GM21825 (cell line): ENCODE measurements around the gene INHBB.

Experiments used
- ATAC-seq: cut with Tn5 transposase; IDR thresholded peaks from one replicate; pipeline ENCODE4 v1.9.1; 2021; ENCODE audit warnings: mild to moderate bottlenecking, moderate library complexity; ENCODE audit not compliant: unreplicated experiment

INHBB gene

GRCh38 chr2:120354467-120354866 is 8.5 kb downstream of the INHBB start:
- no peak for ATAC-seq

DNA sequence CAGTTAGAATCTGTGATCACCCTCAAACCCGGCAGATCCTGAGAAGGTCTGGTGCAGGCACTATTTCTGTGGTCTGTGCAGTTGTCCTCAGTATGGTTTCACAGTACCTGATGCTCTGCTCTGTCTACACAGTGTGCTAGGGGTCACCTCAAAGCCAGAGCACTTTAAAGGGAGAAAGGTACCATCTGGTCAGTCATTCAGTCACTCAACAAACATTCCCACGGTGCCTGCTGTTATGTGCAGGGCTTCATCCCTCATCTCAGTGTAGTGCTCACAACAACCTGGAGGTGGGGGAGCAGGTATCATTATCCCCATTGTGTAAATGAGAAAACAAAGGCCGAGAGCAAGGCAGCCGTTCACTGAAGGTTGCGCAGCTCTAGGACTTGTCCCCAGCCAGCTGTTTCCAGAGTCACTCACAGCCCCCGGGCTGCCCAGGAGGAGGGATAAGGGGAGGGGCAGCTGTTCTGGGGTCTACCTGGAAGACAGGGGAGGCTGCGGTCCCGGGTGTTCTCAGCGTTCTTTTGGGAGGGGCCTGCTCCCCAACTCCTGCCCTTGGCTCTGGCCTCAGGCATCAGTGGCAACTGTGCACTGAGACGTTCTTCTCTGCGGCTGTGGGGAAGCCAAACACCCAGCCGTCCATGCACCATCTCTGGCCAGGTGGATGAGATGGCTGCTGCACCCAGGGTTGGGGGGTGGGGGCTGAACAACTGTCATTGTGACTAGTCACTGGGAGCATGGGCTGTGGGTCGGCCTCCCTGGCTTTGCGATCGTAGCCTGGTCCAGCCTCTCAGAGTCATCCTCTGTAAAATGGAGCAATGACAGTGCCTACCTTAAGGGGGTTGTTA is 9.2 kb downstream of the INHBB start:
- ATAC-seq: no peak

DNA sequence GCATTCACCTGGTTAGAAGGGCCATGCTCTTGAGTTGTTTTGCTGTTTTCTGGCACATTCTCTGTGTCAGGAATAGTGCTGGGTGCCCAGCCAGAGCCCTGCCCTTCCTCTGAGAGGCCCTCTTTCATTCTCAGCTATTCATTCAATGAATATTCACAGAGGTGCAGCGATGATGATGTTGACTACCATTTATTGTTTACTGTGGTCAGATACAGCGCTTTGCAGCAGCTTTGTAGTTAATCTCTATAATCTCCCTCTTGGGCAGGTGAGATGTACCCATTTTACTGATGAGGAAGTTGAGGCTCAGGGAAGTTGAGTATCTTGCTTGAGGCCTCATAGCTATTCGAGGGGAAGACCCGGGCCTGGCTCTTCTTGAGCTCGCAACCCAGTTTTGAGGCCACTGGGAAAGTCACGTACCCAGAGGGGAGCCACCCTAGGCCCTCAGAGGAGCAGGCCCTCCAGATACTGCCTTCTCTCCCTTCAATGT is 9.9 kb downstream of the INHBB start:
- ATAC-seq: no peak

GRCh38 chr2:120357768-120358167 is 11.8 kb downstream of the INHBB start:
- no peak for ATAC-seq

GRCh38 chr2:120358734-120359465 is 13.0 kb downstream of the INHBB start:
- ATAC-seq: no peak

DNA sequence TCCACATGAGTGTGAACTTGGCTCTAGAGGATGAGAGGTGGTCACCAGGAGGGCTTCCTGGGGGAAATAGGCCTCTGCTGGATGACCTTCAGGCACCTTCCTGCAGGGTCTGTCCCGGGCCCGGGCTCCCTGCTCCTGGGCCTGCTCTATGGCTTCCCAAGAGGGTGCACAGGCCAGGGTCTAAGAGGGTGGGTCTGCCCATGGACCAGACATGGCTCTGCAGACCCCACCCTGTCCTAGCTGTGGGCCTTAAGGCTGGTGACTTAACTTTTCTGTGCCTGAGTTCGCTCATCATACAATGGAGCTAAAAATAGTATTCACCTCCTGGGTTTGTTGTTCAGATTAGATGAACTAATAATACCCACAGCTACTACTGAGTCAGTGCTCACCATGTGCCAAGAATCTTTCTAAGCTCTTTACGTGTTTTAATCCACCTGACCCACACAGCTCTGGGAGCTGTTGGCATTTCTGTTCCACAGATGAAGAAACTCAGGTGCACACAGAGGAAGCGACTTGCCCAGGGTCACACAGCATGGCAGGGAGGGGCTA is 14.4 kb downstream of the INHBB start:
- no peak for ATAC-seq

- ATAC-seq: no peak
Measured at GRCh38 chr2:120362926-120363325, 17.0 kb downstream of the INHBB start.

DNA sequence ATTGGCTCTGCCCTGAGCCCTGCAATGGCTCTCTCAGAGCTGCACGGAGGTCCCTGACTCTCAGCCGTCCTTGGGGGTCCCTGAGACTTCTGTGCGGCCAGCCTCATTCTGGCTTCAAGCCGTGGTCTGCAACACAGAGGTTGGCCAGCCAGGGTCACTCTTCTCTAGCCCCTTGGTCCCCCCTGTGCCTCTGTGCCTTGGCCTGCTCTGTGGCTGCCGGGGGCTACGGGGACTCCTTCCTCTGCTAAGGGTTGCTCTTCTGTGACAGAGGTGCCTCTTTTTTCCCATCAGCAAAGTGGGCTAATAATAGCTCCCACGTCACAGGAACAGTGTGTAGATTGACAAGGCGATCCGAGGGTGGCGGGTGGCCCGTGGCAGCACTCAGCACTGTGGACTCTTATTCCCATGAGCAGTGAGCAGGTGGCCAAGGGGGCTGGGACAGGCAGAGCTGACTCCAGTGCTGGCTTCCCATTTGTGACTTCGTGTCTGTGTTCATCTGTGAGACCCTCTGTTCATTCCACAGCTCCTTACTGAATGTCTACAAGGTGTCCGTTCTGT is 19.4 kb downstream of the INHBB start:
- ATAC-seq: no peak

- ATAC-seq: no peak
Measured at GRCh38 chr2:120366698-120367097, 20.8 kb downstream of the INHBB start.

- no peak for ATAC-seq
Measured at GRCh38 chr2:120367221-120367620, 21.3 kb downstream of the INHBB start.

- no peak for ATAC-seq
Measured at GRCh38 chr2:120367649-120368048, 21.7 kb downstream of the INHBB start.

DNA sequence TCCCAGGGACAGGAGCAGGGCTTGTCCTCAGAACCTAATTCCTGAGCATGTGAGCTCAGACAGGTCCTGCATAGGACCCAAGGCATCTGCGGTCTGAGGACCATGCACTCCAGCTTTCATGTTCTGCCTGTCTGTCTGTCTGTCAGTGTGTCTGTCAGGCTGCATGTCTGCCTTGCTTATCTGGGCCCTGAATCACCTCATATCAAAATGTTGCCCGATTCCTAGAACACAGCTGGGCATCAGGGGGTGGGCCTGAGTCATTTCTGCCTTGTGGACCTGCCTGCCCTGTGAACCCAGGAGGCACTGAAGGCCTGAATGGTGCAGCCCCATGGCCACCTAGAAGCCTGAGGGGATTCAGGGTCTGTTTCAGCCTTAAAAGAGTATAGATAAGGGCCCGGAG is 22.1 kb downstream of the INHBB start:
- ATAC-seq: no peak

DNA sequence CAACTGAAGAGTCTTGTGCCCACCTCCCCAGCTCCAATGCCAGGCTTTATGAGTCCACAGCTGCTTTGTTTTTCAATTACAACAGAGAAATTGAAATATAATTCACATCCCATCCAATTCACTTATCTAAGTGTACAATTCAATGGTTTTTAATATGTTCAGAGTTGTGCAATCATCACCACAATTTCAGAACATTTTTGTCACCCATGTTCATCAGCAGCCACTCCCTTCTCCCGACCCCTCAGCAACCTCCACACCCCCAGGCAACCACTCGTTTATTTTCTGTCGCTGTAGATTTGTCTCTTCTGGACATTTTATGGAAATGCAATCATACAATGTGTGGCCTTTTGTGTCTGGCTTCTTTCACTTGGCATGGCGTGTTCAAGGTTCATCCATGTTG is 23.3 kb downstream of the INHBB start:
- no peak for ATAC-seq

DNA sequence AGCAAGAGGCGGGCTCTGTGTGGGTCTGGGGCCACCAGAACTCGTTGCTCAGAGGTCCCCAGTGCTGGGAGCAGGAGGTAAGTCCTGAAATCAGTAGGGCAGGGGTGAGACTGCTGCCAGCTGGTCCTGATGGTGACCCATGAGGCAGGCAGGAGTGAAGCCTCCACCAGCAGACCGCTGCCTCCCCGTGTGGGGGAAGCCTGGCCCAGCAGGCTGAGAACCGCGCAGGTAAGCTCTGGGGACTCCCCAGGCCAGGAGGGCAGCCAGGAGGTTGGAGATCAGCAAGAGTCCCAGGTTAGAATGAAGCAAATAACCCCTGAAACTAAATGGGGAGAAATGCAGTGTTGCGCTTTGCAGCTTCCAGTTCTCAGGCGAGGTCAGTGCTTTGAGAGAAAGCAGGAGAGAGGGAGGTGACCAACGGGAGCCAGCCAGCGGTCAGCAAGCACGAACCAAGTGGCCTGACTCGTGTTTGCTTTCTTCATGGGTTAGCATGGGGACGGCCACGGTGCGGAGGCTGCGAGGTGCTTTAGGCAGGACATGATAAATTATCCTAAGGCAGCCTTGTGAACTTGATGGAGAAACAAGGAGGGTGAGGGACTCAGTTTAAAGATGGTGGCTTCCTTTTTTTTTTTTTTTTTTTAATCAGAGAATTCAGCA is 26.2 kb downstream of the INHBB start:
- no peak for ATAC-seq

DNA sequence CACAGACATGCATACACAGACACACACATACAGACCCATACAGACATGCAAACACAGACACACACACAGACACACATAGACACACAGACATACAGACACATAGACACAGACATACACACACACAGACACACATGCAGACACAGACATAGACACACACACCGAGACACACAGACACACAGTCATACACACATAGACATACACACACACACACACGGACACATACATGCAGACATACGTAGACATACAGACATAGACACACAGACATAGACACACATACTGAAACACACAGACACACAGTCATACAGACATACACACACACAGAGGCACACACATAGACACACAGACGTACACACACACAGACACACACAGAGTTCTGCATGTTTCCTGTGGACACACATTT is 26.9 kb downstream of the INHBB start:
- no peak for ATAC-seq

- ATAC-seq: no peak
Measured at GRCh38 chr2:120373424-120373823, 27.5 kb downstream of the INHBB start.

DNA sequence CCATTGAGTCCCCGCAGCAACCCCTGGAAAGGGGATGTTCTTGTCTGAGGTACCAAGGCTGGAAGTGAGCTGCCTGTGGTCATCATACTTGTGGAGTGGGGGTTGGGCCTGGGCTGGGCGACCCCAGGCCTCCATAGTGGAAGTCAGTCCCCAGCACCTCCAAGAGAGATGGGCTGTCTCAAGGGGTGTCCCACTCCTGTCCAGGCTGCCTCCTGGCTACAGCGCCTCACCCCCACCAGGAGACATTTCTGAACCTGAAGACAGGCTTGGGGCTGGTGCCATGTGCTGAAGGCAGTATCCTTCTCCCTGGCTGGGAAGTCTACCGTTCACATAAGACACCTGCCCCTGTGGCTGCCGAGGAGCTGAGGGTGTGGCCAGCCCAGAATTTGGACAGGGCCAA is 28.9 kb downstream of the INHBB start:
- no peak for ATAC-seq

DNA sequence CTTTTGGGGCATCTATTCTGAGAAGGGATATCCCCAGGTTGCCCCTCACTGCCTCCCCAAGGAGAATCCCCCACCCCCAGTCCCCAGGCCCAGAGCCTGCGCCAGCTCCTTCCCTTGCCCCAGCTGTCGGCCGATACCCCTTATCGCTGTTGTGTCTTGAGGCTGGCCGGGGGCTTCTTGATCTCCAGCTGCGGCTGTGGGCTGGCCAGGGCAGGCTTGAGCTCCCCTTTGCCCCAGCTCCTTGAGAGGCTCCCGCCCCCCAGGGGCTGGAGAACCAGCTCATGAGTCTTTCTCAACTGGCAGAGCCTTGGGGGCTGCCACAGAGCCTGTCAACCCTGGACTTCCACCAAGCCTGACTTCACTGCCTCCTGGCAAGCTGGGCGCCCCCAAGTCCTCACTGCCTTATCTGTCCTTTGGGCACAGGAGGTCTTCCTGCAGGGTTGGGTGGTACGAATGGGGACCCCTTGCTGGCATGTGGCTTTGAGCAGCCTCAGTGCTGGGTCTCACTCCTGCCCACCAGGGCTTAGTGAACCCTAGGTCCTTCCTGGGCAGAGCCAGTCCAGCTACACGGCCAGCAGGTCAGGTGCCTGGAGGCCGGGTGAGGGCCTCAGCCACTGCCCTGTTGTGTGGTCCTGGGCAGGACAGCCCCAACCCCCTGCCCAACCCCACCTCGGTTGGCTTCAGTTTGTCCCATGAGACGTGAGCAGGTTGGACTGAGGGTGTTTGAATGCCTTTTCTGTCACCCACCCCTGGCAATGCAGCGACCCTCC is 29.5 kb downstream of the INHBB start:
- no peak for ATAC-seq

- ATAC-seq: no peak
Measured at GRCh38 chr2:120376101-120376500, 30.2 kb downstream of the INHBB start.
